Measurements from ENCODE around the gene CLEC2L.

DNA sequence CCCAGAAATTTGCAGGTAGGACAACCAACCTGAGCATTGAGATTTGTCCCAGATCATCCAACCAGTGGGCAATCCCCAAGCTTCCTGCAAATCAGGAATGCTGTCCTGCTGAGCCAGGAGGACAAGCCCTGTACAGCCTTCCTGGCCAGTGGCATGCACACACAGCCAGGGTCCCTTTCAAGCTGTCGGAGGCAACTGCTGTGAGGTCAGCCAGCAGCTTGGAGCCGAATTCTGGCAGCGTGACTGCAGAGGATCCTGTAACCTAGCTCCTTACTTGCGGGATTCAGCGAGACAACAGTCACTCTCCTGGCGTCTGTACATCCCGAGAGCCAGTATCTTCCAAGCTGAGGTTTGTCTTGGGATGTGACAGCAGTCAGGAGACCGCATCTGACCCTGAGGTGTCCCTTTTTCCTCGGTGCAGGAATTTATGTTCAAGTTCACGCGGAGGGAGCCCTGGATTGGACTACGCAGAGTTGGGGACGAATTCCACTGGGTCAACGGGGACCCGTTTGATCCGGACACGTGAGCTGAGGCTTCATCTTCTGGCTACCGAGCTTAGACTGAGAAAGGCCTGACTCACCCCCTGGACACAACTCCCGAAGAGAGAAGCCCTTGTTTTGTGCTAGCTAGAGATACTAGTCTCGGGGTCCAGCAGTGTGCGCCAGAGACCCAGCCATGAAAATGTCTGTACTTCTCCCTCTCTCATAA is 18.3 kb downstream of the CLEC2L start:
- TF ChIP-seq EP300 (IDR thresholded peaks at IDR 0.05) = no peak
- TF ChIP-seq, protein P1, sequence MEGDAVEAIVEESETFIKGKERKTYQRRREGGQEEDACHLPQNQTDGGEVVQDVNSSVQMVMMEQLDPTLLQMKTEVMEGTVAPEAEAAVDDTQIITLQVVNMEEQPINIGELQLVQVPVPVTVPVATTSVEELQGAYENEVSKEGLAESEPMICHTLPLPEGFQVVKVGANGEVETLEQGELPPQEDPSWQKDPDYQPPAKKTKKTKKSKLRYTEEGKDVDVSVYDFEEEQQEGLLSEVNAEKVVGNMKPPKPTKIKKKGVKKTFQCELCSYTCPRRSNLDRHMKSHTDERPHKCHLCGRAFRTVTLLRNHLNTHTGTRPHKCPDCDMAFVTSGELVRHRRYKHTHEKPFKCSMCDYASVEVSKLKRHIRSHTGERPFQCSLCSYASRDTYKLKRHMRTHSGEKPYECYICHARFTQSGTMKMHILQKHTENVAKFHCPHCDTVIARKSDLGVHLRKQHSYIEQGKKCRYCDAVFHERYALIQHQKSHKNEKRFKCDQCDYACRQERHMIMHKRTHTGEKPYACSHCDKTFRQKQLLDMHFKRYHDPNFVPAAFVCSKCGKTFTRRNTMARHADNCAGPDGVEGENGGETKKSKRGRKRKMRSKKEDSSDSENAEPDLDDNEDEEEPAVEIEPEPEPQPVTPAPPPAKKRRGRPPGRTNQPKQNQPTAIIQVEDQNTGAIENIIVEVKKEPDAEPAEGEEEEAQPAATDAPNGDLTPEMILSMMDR (IDR thresholded peaks at IDR 0.05) = no peak

Data from tibial nerve (tissue), 4 donors.